GM18951 (cell line): ENCODE results near the gene STK24.

Source experiments
- POLR2A ChIP-seq: IDR thresholded peaks from 4 replicates; pipeline ENCODE4 v1.6.1; 2011; ENCODE audit warnings: mild to moderate bottlenecking; ENCODE audit not compliant: insufficient read length, insufficient read depth; ENCODE audit errors: extremely low read depth
- in situ Hi-C: fragments of 300-500 bp; cut with MboI; formaldehyde crosslinking; loops from one replicate; pipeline ENCODE4 v1.12.0; 2022; ENCODE audit warnings: low sequenced_read_pairs, mixed read lengths, inconsistent platforms; ENCODE audit not compliant: unreplicated experiment

STK24 gene

GRCh38 chr13:98483601-98484288 is 93.2 kb downstream of the STK24 start:
- no peak for TF ChIP-seq POLR2A
- in situ Hi-C loops = no loop called here

- in situ Hi-C loops = no loop called here
- TF ChIP-seq POLR2A = no peak
These were observed 94.1 kb downstream of the STK24 start for GRCh38 chr13:98482476-98483444.

GRCh38 chr13:98480915-98481877 is 95.7 kb downstream of the STK24 start:
- in situ Hi-C loops = no loop called here
- no peak for TF ChIP-seq POLR2A

- in situ Hi-C loops = no loop called here
- TF ChIP-seq POLR2A = no peak
These were observed 97.4 kb downstream of the STK24 start for GRCh38 chr13:98479496-98480003.

- in situ Hi-C loops = no loop called here
- no peak for TF ChIP-seq POLR2A
These were observed 98.4 kb downstream of the STK24 start for GRCh38 chr13:98478189-98479129.

- in situ Hi-C loops = no loop called here
- TF ChIP-seq POLR2A = peak; percentile 43
These were observed 100.4 kb downstream of the STK24 start for GRCh38 chr13:98476538-98476966.

- in situ Hi-C loops = no loop called here
- no peak for TF ChIP-seq POLR2A
These were observed 100.8 kb downstream of the STK24 start for GRCh38 chr13:98476106-98476505.

GRCh38 chr13:98475522-98475921 is 101.4 kb downstream of the STK24 start:
- in situ Hi-C loops = no loop called here
- TF ChIP-seq POLR2A = no peak

- no peak for TF ChIP-seq POLR2A
- in situ Hi-C loops = no loop called here
These were observed 102.1 kb downstream of the STK24 start for GRCh38 chr13:98474761-98475160.

GRCh38 chr13:98474292-98474691 is 102.6 kb downstream of the STK24 start:
- in situ Hi-C loops = no loop called here
- TF ChIP-seq POLR2A = no peak

GRCh38 chr13:98473788-98474144 is 103.1 kb downstream of the STK24 start:
- no peak for TF ChIP-seq POLR2A
- in situ Hi-C loops = no loop called here
